Panc1 (cell line): Measurements from ENCODE around the gene GTF2I. TPM values are rescaled to one million over a fixed set of nuclear protein-coding genes. Genes with fewer than 3 reads are reported as not detected.

Source experiments
- ATAC-seq: fragments of 200-7000 bp; cut with Tn5 transposase; 2 replicates; pipeline ENCODE4 v1.9.1; 2020; ENCODE audit warnings: mild to moderate bottlenecking, moderate library complexity
- BruUV-seq: library from RNA; stranded (reverse); fragments of 400-500 nt; replicated peaks from 2 replicates; lab custom pipeline; 2021; lab: Mats Ljungman, UMichigan
- CTCF ChIA-PET: fragments of 300-600 bp; sonication (Branson Sonifier 250); formaldehyde crosslinking; loops from one replicate; lab custom pipeline; 2022; ENCODE audit warnings: antibody characterized with exemption; lab: Charles Lee
- POLR2A ChIA-PET: fragments of 300-600 bp; sonication (Branson Sonifier 250); formaldehyde crosslinking; loops from one replicate; lab custom pipeline; 2022; ENCODE audit warnings: antibody characterized with exemption; lab: Charles Lee
- DNase-seq: peaks from one replicate; pipeline ENCODE4 v3.0.0-alpha.2; 2010; ENCODE audit warnings: low read depth, low spot score
- H3K27ac ChIP-seq: 2 replicates; pipeline ENCODE4 v1.5.1; 2011; ENCODE audit warnings: mild to moderate bottlenecking, low read length, inconsistent platforms
- H3K27me3 ChIP-seq: fragments of 200-500 bp; sonication (Bioruptor generic); 2 replicates; pipeline ENCODE4 v1.6.0; 2014; ENCODE audit warnings: low read length, inconsistent platforms; ENCODE audit not compliant: control insufficient read depth, insufficient read depth
- H3K36me3 ChIP-seq: fragments of 200-500 bp; sonication (Bioruptor generic); 2 replicates; pipeline ENCODE4 v1.5.1; 2014; ENCODE audit warnings: inconsistent platforms, mild to moderate bottlenecking, low read length, moderate library complexity; ENCODE audit not compliant: control insufficient read depth, insufficient read depth
- H3K4me1 ChIP-seq: 2 replicates; pipeline ENCODE4 v1.5.1; 2011; ENCODE audit warnings: inconsistent platforms, mild to moderate bottlenecking, low read length, moderate library complexity; ENCODE audit not compliant: control insufficient read depth, insufficient read depth
- H3K4me3 ChIP-seq, 2 experiments: 2 replicates each; pipeline ENCODE4 v1.5.1; 2011 to 2012; ENCODE audit warnings: low read depth in 2 of 2, low read length in 2 of 2, mild to moderate bottlenecking in 2 of 2, inconsistent platforms in 1 of 2, moderate library complexity in 1 of 2
- H3K9me3 ChIP-seq: fragments of 200-500 bp; sonication (Bioruptor generic); 2 replicates; pipeline ENCODE4 v1.5.1; 2014; ENCODE audit warnings: low read depth, mild to moderate bottlenecking, inconsistent platforms, low read length, moderate library complexity; ENCODE audit not compliant: control insufficient read depth, insufficient read depth
- CTCF ChIP-seq: fragments of 450-650 bp; IDR thresholded peaks from 2 replicates; pipeline ENCODE4 v1.5.1; 2017; ENCODE audit warnings: mild to moderate bottlenecking
- POLR2AphosphoS5 ChIP-seq: IDR thresholded peaks from 2 replicates; pipeline ENCODE4 v1.6.1; 2012; ENCODE audit warnings: mild to moderate bottlenecking, low read depth, low read length, moderate library complexity
- REST ChIP-seq, 2 experiments: IDR thresholded peaks; 2 replicates each; pipeline ENCODE4 v1.6.1; 2011 to 2012; ENCODE audit warnings: low read depth in 2 of 2, control low read depth in 1 of 2, low read length in 1 of 2, mild to moderate bottlenecking in 1 of 2, moderate library complexity in 1 of 2; ENCODE audit not compliant: insufficient read depth in 1 of 2
- SIN3A ChIP-seq: IDR thresholded peaks from 2 replicates; pipeline ENCODE4 v1.6.1; 2012; ENCODE audit warnings: low read depth, mild to moderate bottlenecking, low read length, moderate library complexity, borderline replicate concordance; ENCODE audit not compliant: insufficient read depth
- TCF7L2 ChIP-seq: IDR thresholded peaks from 2 replicates; pipeline ENCODE4 v1.6.1; 2011; ENCODE audit warnings: mild to moderate bottlenecking, low read depth, low read length, inconsistent platforms
- in situ Hi-C: cut with HindIII; loops from 2 replicates; pipeline ENCODE4 v1.10.0; 2016; ENCODE audit warnings: low sequenced_read_pairs, low pct_unique_long_range_greater_than_20kb
- intact Hi-C: fragments of 100-400 bp; cut with micrococcal nuclease; formaldehyde crosslinking; loops from one replicate; pipeline ENCODE4 v1.10.0; 2022; ENCODE audit not compliant: unreplicated experiment
- total RNA-seq: library from RNA; stranded (reverse); gene quantifications from one replicate; pipeline ENCODE4 v1.2.1, GENCODE V29; 2021; ENCODE audit not compliant: unreplicated experiment

GTF2I gene
- total RNA-seq, 1 experiment from 2014 or later, result 305 TPM

- peak overlapping the region; percentile 57; the same call in 1 of the 2 replicates for H3K27ac ChIP-seq
- intact Hi-C loops, result no loop called here
- H3K36me3 ChIP-seq, result no peaks in the 10 kb centered on the region
- CTCF ChIA-PET, result no interaction called here
- peak; percentile 37; the same call in 1 of the 2 replicates for ATAC-seq
- no TSS peak for BruUV-seq
- H3K4me1 ChIP-seq, result peaks cover 25% of the 10 kb centered on the region
- no peak for DNase-seq
- H3K27me3 ChIP-seq, result no peaks in the 10 kb centered on the region
- in situ Hi-C loops, result no loop called here
- H3K4me3 ChIP-seq, result no peak overlapping the region
- TF ChIP-seq REST (IDR thresholded peaks at IDR 0.05; ENCODE audit: insufficient read depth in 1 of 2, low read depth in 2 of 2, low read length in 1 of 2) (no peak), TCF7L2 (no peak), CTCF (no peak), SIN3A (no peak), POLR2AphosphoS5 (no peak)
- H3K9me3 ChIP-seq, result no peaks in the 10 kb centered on the region
- POLR2A ChIA-PET, result no interaction called here
These were observed 41.4 kb upstream of the GTF2I start for GRCh38 chr7:74615933-74616780.

GRCh38 chr7:74617180-74617744 lies 40.3 kb upstream of the GTF2I start:
- DNase-seq, result no peak
- TF ChIP-seq CTCF (no peak), POLR2AphosphoS5 (no peak), TCF7L2 (no peak), REST (IDR thresholded peaks at IDR 0.05; ENCODE audit: insufficient read depth in 1 of 2, low read depth in 2 of 2, low read length in 1 of 2) (no peak), SIN3A (no peak)
- Histone ChIP-seq H3K4me3 (no peak overlapping the region), H3K27me3 (no peaks in the 10 kb centered on the region), H3K36me3 (no peaks in the 10 kb centered on the region), H3K4me1 (peaks cover 23% of the 10 kb centered on the region), H3K27ac (peak overlapping the region; percentile 40), H3K9me3 (no peaks in the 10 kb centered on the region)
- intact Hi-C loops, result no loop called here
- in situ Hi-C loops, result no loop called here
- no peak for ATAC-seq
- BruUV-seq, result no TSS peak
- ChIA-PET POLR2A (no interaction called here), CTCF (no interaction called here)
